ENCODE measurements around the gene USP30.

DNA sequence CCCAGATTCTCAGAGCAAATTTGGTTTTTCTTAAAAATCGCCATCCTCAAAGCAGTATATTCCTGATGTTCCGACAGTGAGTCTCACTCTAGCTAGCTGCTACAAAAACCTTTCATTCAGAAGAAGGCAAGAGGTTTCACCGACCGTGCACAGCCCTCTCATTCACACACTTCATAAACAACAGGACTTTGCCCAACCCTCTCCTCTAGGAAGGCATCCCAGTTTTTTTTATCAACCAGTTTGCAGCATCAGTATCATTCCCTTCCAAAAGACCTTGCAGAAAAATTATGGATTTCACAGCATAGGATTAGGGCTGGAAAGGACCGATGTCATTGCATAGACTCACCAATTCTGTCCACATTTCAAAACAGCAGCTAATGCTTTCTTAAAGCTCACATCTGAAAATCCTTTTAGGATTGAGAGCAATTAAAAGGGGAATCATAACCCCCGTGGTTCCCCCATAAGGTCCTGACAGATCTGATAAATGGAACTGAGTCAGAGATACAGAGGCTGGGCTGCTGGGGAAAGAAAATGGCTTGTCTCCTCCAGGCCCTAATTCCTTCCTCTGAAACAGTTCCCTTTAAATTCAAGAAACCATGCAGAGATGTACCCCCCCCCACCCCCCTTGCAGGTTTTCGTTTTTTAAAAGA, 32.1 kb upstream of the USP30 start:
- no peak for TF ChIP-seq CTCF (IDR thresholded peaks at IDR 0.05; ENCODE audit: low read length)
- TF ChIP-seq EZH2 (IDR thresholded peaks at IDR 0.05; ENCODE audit: borderline replicate concordance, low read length), result no peak
